Panc1 (cell line): ENCODE data around the gene HSD3B2. TPM values are rescaled to one million over a fixed set of nuclear protein-coding genes. Genes with fewer than 3 reads are reported as not detected.

Experiments used
- ATAC-seq: fragments of 200-7000 bp; cut with Tn5 transposase; 2 replicates; pipeline ENCODE4 v1.9.1; 2020; ENCODE audit warnings: mild to moderate bottlenecking, moderate library complexity
- BruUV-seq: library from RNA; stranded (reverse); fragments of 400-500 nt; replicated peaks from 2 replicates; lab custom pipeline; 2021; lab: Mats Ljungman, UMichigan
- CTCF ChIA-PET: fragments of 300-600 bp; sonication (Branson Sonifier 250); formaldehyde crosslinking; loops from one replicate; lab custom pipeline; 2022; ENCODE audit warnings: antibody characterized with exemption; lab: Charles Lee
- POLR2A ChIA-PET: fragments of 300-600 bp; sonication (Branson Sonifier 250); formaldehyde crosslinking; loops from one replicate; lab custom pipeline; 2022; ENCODE audit warnings: antibody characterized with exemption; lab: Charles Lee
- DNase-seq: peaks from one replicate; pipeline ENCODE4 v3.0.0-alpha.2; 2010; ENCODE audit warnings: low read depth, low spot score
- H3K27ac ChIP-seq: 2 replicates; pipeline ENCODE4 v1.5.1; 2011; ENCODE audit warnings: mild to moderate bottlenecking, low read length, inconsistent platforms
- H3K27me3 ChIP-seq: fragments of 200-500 bp; sonication (Bioruptor generic); 2 replicates; pipeline ENCODE4 v1.6.0; 2014; ENCODE audit warnings: low read length, inconsistent platforms; ENCODE audit not compliant: control insufficient read depth, insufficient read depth
- H3K36me3 ChIP-seq: fragments of 200-500 bp; sonication (Bioruptor generic); 2 replicates; pipeline ENCODE4 v1.5.1; 2014; ENCODE audit warnings: inconsistent platforms, mild to moderate bottlenecking, low read length, moderate library complexity; ENCODE audit not compliant: control insufficient read depth, insufficient read depth
- H3K4me1 ChIP-seq: 2 replicates; pipeline ENCODE4 v1.5.1; 2011; ENCODE audit warnings: inconsistent platforms, mild to moderate bottlenecking, low read length, moderate library complexity; ENCODE audit not compliant: control insufficient read depth, insufficient read depth
- H3K4me3 ChIP-seq, 2 experiments: 2 replicates each; pipeline ENCODE4 v1.5.1; 2011 to 2012; ENCODE audit warnings: low read depth in 2 of 2, low read length in 2 of 2, mild to moderate bottlenecking in 2 of 2, inconsistent platforms in 1 of 2, moderate library complexity in 1 of 2
- H3K9me3 ChIP-seq: fragments of 200-500 bp; sonication (Bioruptor generic); 2 replicates; pipeline ENCODE4 v1.5.1; 2014; ENCODE audit warnings: low read depth, mild to moderate bottlenecking, inconsistent platforms, low read length, moderate library complexity; ENCODE audit not compliant: control insufficient read depth, insufficient read depth
- CTCF ChIP-seq: fragments of 450-650 bp; IDR thresholded peaks from 2 replicates; pipeline ENCODE4 v1.5.1; 2017; ENCODE audit warnings: mild to moderate bottlenecking
- POLR2AphosphoS5 ChIP-seq: IDR thresholded peaks from 2 replicates; pipeline ENCODE4 v1.6.1; 2012; ENCODE audit warnings: mild to moderate bottlenecking, low read depth, low read length, moderate library complexity
- REST ChIP-seq, 2 experiments: IDR thresholded peaks; 2 replicates each; pipeline ENCODE4 v1.6.1; 2011 to 2012; ENCODE audit warnings: low read depth in 2 of 2, control low read depth in 1 of 2, low read length in 1 of 2, mild to moderate bottlenecking in 1 of 2, moderate library complexity in 1 of 2; ENCODE audit not compliant: insufficient read depth in 1 of 2
- SIN3A ChIP-seq: IDR thresholded peaks from 2 replicates; pipeline ENCODE4 v1.6.1; 2012; ENCODE audit warnings: low read depth, mild to moderate bottlenecking, low read length, moderate library complexity, borderline replicate concordance; ENCODE audit not compliant: insufficient read depth
- TCF7L2 ChIP-seq: IDR thresholded peaks from 2 replicates; pipeline ENCODE4 v1.6.1; 2011; ENCODE audit warnings: mild to moderate bottlenecking, low read depth, low read length, inconsistent platforms
- in situ Hi-C: cut with HindIII; loops from 2 replicates; pipeline ENCODE4 v1.10.0; 2016; ENCODE audit warnings: low sequenced_read_pairs, low pct_unique_long_range_greater_than_20kb
- intact Hi-C: fragments of 100-400 bp; cut with micrococcal nuclease; formaldehyde crosslinking; loops from one replicate; pipeline ENCODE4 v1.10.0; 2022; ENCODE audit not compliant: unreplicated experiment
- total RNA-seq: library from RNA; stranded (reverse); gene quantifications from one replicate; pipeline ENCODE4 v1.2.1, GENCODE V29; 2021; ENCODE audit not compliant: unreplicated experiment

The HSD3B2 gene
- total RNA-seq, 1 experiment from 2014 or later: 1.2 TPM

DNA sequence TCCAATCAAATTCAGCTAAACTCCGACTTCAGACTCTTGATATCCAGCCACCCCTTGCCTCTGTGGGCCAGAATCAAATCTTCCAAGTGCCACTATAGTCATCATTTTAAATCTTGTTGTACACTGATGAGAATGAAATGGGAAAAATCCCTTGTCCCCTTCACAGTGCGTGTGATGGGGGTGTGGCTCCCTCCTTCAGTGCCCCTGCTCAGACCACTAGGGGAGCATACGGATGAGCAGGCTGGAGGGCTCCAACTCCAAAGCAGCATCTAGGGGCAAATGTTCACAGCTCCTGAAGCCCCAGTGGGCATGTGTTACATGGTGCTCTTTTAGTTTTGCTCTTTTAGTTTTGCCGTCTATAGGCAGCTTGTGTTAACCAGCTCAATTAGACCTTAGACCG is 56.6 kb downstream of the HSD3B2 start:
- no peak for TF ChIP-seq REST (IDR thresholded peaks at IDR 0.05; ENCODE audit: insufficient read depth in 1 of 2, low read depth in 2 of 2, low read length in 1 of 2)
- no peak for TF ChIP-seq TCF7L2
- no peak for TF ChIP-seq SIN3A
- TF ChIP-seq POLR2AphosphoS5: no peak
- ATAC-seq: no peak
- no TSS peak for BruUV-seq
- no peaks in the 10 kb centered on the region for H3K9me3 ChIP-seq
- ChIA-PET CTCF (no interaction called here), POLR2A (no interaction called here)
- H3K4me3 ChIP-seq: no peak overlapping the region
- no peaks in the 10 kb centered on the region for H3K4me1 ChIP-seq
- no peak for DNase-seq
- H3K36me3 ChIP-seq: no peaks in the 10 kb centered on the region
- in situ Hi-C loops (no loop called here), intact Hi-C loops (no loop called here)
- H3K27me3 ChIP-seq: peaks cover 5% of the 10 kb centered on the region; the same call in 1 of the 2 replicates
- no peak overlapping the region for H3K27ac ChIP-seq

GRCh38 chr1:119472080-119472818 is 57.3 kb downstream of the HSD3B2 start:
- ChIA-PET POLR2A (no interaction called here), CTCF (no interaction called here)
- no peak for TF ChIP-seq TCF7L2
- TF ChIP-seq SIN3A: no peak
- TF ChIP-seq REST (IDR thresholded peaks at IDR 0.05; ENCODE audit: insufficient read depth in 1 of 2, low read depth in 2 of 2, low read length in 1 of 2): no peak
- TF ChIP-seq CTCF: no peak
- TF ChIP-seq POLR2AphosphoS5: no peak
- H3K36me3 ChIP-seq: no peaks in the 10 kb centered on the region
- intact Hi-C loops (no loop called here), in situ Hi-C loops (no loop called here)
- peaks cover 5% of the 10 kb centered on the region; the same call in 1 of the 2 replicates for H3K27me3 ChIP-seq
- no peak overlapping the region for H3K27ac ChIP-seq
- H3K4me1 ChIP-seq: no peaks in the 10 kb centered on the region
- H3K9me3 ChIP-seq: no peaks in the 10 kb centered on the region
- ATAC-seq: no peak
- no TSS peak for BruUV-seq
- no peak overlapping the region for H3K4me3 ChIP-seq
- DNase-seq: no peak

Other genes with a start within 250 kb of the HSD3B2 start
- not detected for gene HAO2, start 46.4 kb upstream of the HSD3B2 start, total RNA-seq
- gene HSD3B1, start 92.1 kb downstream of the HSD3B2 start, total RNA-seq: not detected
- 7.1 TPM for gene ZNF697, start 233.1 kb downstream of the HSD3B2 start, total RNA-seq